ENCODE results near the gene RHOBTB3. TPM values are rescaled to one million over a fixed set of nuclear protein-coding genes. Genes with fewer than 3 reads are reported as not detected.
A peak's percentile ranks its signal among the peaks of the same experiment; 100 is the strongest.
"Not testable (repeated sequence)": the region's sequence is repeated elsewhere in the genome, so short reads cannot be mapped to it uniquely, and the experiment has no call there.

RHOBTB3 gene
- total RNA-seq, 6 donors from 2014 or later: 42.4 to 104 (median 60.9) TPM

DNA sequence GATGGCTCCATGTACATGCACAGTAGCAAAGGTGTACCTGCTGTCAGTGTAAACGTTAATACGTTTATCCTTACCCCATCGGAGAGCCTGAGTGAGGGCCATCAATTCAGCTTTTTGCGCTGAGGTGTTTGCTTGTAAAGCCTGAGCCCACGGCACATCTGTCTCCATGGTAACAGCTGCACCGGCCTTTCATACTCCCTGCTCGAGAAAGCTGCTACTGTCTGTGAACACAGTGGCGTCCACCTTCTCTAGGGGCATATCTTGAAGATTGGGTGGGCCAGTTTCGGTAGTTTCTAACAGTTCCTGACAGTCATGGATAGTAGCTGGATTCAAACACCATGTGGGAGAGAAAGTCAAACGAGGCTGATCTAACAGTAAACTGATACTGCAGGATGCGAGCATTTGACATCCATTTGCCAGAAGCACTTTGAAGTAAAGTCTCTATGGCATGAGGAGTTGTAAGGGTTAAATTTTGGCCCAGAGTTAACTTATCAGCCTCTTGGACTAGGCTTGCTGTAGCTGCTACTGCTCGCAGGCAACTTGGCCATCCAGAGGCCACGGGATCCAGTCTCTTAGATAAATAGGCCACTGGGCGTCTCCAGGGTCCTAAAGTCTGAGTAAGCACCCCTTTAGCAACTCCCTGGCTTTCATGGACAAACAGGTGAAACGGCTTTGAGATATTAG is 21.0 kb upstream of the RHOBTB3 start:
- no peaks in the 10 kb centered on the region for H3K9me3 ChIP-seq
- H3K27me3 ChIP-seq: no peaks in the 10 kb centered on the region
- no peaks in the 10 kb centered on the region for H3K36me3 ChIP-seq
- DNase-seq (no peak), ATAC-seq (ENCODE audit: low FRiP score in 2 of 2) (no peak)
- peaks cover 0 to 4% (median 0%) of the 10 kb centered on the region in 4 donors for H3K4me1 ChIP-seq
- H3K4me3 ChIP-seq: no peak overlapping the region
- TF ChIP-seq, protein P1, sequence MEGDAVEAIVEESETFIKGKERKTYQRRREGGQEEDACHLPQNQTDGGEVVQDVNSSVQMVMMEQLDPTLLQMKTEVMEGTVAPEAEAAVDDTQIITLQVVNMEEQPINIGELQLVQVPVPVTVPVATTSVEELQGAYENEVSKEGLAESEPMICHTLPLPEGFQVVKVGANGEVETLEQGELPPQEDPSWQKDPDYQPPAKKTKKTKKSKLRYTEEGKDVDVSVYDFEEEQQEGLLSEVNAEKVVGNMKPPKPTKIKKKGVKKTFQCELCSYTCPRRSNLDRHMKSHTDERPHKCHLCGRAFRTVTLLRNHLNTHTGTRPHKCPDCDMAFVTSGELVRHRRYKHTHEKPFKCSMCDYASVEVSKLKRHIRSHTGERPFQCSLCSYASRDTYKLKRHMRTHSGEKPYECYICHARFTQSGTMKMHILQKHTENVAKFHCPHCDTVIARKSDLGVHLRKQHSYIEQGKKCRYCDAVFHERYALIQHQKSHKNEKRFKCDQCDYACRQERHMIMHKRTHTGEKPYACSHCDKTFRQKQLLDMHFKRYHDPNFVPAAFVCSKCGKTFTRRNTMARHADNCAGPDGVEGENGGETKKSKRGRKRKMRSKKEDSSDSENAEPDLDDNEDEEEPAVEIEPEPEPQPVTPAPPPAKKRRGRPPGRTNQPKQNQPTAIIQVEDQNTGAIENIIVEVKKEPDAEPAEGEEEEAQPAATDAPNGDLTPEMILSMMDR (IDR thresholded peaks at IDR 0.05): no peak
- TF ChIP-seq POLR2A (IDR thresholded peaks at IDR 0.05) (no peak), EP300 (IDR thresholded peaks at IDR 0.05) (no peak), POLR2AphosphoS5 (IDR thresholded peaks at IDR 0.05) (no peak)
- 72 to 74% methylated on average over 14 to 15 of the region's 15 CpGs for WGBS, 2 donors
- H3K27ac ChIP-seq: no peak overlapping the region

DNA sequence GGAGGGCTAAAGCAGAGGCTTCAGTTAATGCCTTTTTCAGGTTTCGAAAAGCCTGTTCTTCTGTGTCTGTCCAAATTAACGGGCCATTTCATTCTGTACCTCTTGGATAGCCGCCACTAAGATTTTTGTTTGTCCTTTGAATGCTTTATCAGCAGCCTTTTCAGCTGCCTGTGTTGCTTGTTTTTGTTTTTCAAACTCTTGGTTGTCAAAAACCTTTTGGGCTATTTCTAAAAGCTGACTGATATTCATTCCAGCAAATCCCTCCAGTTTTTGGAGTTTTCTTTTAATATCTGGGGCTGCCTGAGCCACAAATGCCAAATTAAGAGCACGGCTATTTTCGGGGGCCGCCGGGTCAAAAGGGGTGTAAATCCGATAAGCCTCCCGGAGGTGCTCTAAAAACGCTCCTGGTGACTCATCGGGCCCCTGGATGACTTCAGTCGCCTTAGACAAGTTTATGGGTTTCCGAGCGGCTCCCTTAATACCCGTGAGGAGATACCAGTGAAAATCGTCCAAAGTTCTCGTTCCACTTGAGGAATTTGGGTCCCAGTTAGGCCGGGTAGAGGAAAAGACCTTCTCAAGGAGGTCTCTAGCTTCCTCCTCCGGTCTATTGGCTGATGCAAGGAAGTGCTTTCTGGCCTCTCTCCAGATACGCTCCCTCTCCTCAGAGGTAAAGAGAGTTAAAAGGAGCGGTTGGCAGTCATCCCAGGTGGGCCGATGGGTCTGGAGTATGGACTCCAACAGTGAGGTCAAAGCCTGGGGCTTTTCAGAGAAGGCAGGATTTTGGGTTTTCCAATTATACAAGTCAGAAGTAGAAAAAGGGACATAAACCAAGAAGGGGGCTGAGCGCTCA is 20.3 kb upstream of the RHOBTB3 start:
- H3K4me1 ChIP-seq; H3K9me3 ChIP-seq; H3K4me3 ChIP-seq; DNase-seq; ATAC-seq (ENCODE audit: low FRiP score in 2 of 2); H3K27me3 ChIP-seq; H3K36me3 ChIP-seq; H3K27ac ChIP-seq: not testable (repeated sequence)
- WGBS, 2 donors: 78% methylated on average over 21 to 23 of the region's 23 CpGs

DNA sequence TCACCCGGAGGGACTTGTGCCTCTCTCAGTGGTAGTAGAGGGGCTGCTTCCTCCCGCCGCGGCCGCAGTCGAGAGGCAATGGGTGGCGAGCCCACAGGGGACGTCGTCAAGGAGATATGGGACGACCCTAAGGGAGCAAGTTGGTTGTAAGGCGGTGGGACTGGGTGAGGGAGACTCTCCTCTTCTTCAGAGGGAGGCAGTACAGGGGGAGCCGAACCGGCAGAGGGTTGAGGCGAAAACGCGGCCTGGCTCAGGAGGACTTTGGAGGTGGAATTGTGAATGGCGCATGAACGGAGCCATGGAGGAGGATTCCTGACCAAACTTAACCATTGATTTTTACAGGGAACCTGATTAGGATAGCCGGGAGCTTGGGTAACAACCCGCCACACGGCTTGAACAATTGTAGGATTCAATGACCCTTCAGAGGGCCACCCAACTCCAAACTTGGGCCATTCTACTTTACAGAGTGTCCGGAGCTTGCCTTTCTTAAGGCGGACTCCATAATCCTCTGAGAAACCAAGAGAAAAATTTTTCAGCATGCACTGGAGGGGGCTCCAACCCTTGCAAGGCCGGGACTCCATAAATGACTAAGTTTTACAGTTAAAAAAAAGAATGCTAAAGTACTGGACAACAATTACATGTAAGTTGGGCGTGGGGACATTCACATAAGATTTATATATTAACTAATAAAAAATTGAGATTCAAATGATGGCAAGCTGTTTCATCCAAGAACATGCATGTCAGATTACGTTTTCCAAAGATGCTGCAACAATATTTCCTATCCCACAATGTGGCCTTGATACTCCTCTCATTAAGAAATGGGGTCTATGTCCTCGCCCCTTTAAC is 19.4 kb upstream of the RHOBTB3 start:
- Histone ChIP-seq H3K27ac (no peak overlapping the region), H3K4me3 (no peak overlapping the region), H3K9me3 (no peaks in the 10 kb centered on the region), H3K27me3 (no peaks in the 10 kb centered on the region), H3K4me1 (peaks cover 0 to 4% (median 0%) of the 10 kb centered on the region in 4 donors), H3K36me3 (no peaks in the 10 kb centered on the region)
- 92 to 94% methylated on average over 27 of the region's 27 CpGs for WGBS, 2 donors
- ATAC-seq (ENCODE audit: low FRiP score in 2 of 2) (no peak), DNase-seq (peak in 1 of 2 donors; percentile 63)
- no peak for TF ChIP-seq POLR2A (IDR thresholded peaks at IDR 0.05)
- TF ChIP-seq, protein P1 (IDR thresholded peaks at IDR 0.05): no peak
- no peak for TF ChIP-seq POLR2AphosphoS5 (IDR thresholded peaks at IDR 0.05)
- TF ChIP-seq EP300 (IDR thresholded peaks at IDR 0.05): no peak

DNA sequence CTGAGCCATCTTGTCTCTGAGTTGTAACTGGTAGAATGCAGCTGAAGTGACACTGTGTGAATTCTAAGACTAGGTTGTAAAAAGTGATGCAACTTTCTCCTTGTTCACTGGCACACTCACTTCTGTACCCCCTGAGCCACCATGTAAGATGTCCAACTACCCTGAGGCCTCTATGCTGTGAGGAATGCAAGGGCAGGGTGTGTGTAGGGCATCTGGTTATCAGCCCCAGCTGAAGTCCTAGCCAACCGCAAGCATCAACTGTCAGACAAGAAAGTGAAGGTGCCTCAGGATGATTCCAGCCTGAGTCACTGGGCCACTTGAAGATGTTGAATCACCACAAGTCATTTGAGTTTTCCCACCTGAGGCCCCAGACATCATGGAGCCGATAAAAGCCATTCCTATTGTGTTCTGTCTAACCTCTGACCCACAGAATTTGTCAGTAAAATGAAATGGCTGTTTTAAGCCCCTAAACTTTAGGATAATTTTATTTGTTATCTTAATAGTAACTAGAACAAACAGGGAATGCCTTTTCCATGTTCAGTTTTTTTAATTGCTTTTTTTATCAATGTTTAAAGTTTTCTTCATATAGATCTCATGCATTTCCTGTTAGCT is 18.7 kb upstream of the RHOBTB3 start:
- peak in 1 of 2 donors; percentile 49 for DNase-seq
- Histone ChIP-seq H3K4me3 (no peak overlapping the region), H3K9me3 (no peaks in the 10 kb centered on the region), H3K27ac (no peak overlapping the region), H3K27me3 (no peaks in the 10 kb centered on the region), H3K36me3 (no peaks in the 10 kb centered on the region), H3K4me1 (peaks cover 0 to 4% (median 0%) of the 10 kb centered on the region in 4 donors)
- WGBS, 2 donors: 55 to 67% methylated on average over 1 to 2 of the region's 2 CpGs
- ATAC-seq (ENCODE audit: low FRiP score in 2 of 2): peak; percentile 40 to 87
- TF ChIP-seq, protein P1 (IDR thresholded peaks at IDR 0.05): no peak
- TF ChIP-seq POLR2AphosphoS5 (IDR thresholded peaks at IDR 0.05) (no peak), EP300 (IDR thresholded peaks at IDR 0.05) (no peak), POLR2A (IDR thresholded peaks at IDR 0.05) (no peak)

DNA sequence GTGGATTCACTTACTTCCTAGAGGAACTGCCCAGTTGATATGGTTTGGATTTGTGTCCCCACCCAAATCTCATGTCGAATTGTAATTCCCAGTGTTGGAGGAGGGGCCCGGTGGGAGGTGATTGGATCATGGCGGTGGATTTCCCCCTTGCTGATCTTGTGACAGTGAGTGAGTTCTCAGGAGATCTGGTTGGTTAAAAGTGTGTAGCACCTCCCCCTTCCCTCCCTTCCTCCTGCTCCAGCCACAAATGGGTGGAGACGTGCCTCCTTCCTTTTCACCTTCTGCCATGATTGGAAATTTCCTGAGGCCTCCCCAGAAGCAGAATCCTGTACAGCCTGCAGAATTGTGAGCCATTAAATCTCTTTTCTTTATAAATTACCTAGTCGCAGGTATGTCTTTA is 17.9 kb upstream of the RHOBTB3 start:
- not testable (repeated sequence) for H3K9me3 ChIP-seq; H3K36me3 ChIP-seq; H3K27me3 ChIP-seq; H3K4me1 ChIP-seq; ATAC-seq (ENCODE audit: low FRiP score in 2 of 2); H3K27ac ChIP-seq; H3K4me3 ChIP-seq; DNase-seq
- 91 to 93% methylated on average over 5 of the region's 5 CpGs for WGBS, 2 donors
